GM12878 (cell line): ENCODE results near the gene ITLN1. TPM values are rescaled to one million over a fixed set of nuclear protein-coding genes. Genes with fewer than 3 reads are reported as not detected.
"Not testable (repeated sequence)": the region's sequence is repeated elsewhere in the genome, so short reads cannot be mapped to it uniquely, and the experiment has no call there.

Experiments
- ATAC-seq: fragments of 200-7000 bp; cut with Tn5 transposase; 3 replicates; pipeline ENCODE4 v1.9.1; 2020; ENCODE audit warnings: mild to moderate bottlenecking, moderate library complexity
- BruUV-seq: library from RNA; stranded (reverse); fragments of 400-500 nt; replicated peaks from 2 replicates; lab custom pipeline; 2021; lab: Mats Ljungman, UMichigan
- CTCF ChIA-PET: fragments of 300-600 bp; sonication (Branson Sonifier 250); formaldehyde crosslinking; extraction: SDS; loops from one replicate; lab custom pipeline; 2021; ENCODE audit warnings: inconsistent platforms; lab: Yijun Ruan, JAX
- POLR2A ChIA-PET: fragments of 350-600 bp; formaldehyde crosslinking; extraction: SDS; loops from one replicate; lab custom pipeline; 2021; ENCODE audit warnings: inconsistent platforms; lab: Charles Lee
- RAD21 ChIA-PET: fragments of 300-600 bp; sonication (Branson Sonifier 250); formaldehyde crosslinking; loops from one replicate; lab custom pipeline; 2023; ENCODE audit warnings: antibody characterized with exemption; ENCODE audit not compliant: unreplicated experiment; lab: Charles Lee
- SMC1A ChIA-PET: fragments of 300-600 bp; sonication (Branson Sonifier 250); formaldehyde crosslinking; loops from one replicate; lab custom pipeline; 2023; ENCODE audit not compliant: unreplicated experiment, uncharacterized antibody; lab: Charles Lee
- DNase-seq: peaks from one replicate; pipeline ENCODE4 v3.0.0-alpha.2; 2011; ENCODE audit warnings: low read depth, low spot score
- FAIRE-seq: peaks from 3 replicates; lab custom pipeline; 2011; peaks lifted over from hg19 to GRCh38; lab: Jason Lieb, UNC
- H2AFZ ChIP-seq: 2 replicates; pipeline ENCODE4 v1.6.0; 2011; ENCODE audit warnings: low read depth, low read length, control low read depth; ENCODE audit not compliant: control insufficient read depth
- H3K27ac ChIP-seq: 2 replicates; pipeline ENCODE4 v1.5.1; 2011; ENCODE audit warnings: control low read depth; ENCODE audit not compliant: control insufficient read depth, insufficient read depth
- H3K27me3 ChIP-seq, 2 experiments: replicated peaks in 1 of 2; 2 replicates each; pipeline versions ENCODE4 v1.6.0 to v1.6.1; 2011; ENCODE audit warnings: low read length in 1 of 2; ENCODE audit not compliant: control insufficient read depth in 2 of 2, insufficient read depth in 2 of 2
- H3K36me3 ChIP-seq, 2 experiments: 2 replicates each; pipeline ENCODE4 v1.5.1; 2011; ENCODE audit warnings: low read length in 1 of 2; ENCODE audit not compliant: control insufficient read depth in 2 of 2, insufficient read depth in 2 of 2
- H3K4me1 ChIP-seq: 2 replicates; pipeline ENCODE4 v1.6.1; 2011; ENCODE audit warnings: mild to moderate bottlenecking, low read length, moderate library complexity, mixed read lengths; ENCODE audit not compliant: control insufficient read depth, insufficient read depth
- H3K4me2 ChIP-seq: 2 replicates; pipeline ENCODE4 v1.6.0; 2011; ENCODE audit warnings: control low read depth; ENCODE audit not compliant: control insufficient read depth, insufficient read depth
- H3K4me3 ChIP-seq: fragments of 200-600 bp; sonication (generic); 2 replicates; pipeline ENCODE4 v1.5.1; 2016
- H3K79me2 ChIP-seq: 2 replicates; pipeline ENCODE4 v1.6.0; 2011; ENCODE audit warnings: low read length; ENCODE audit not compliant: control insufficient read depth, insufficient read depth
- H3K9ac ChIP-seq: 2 replicates; pipeline ENCODE4 v1.8.0; 2011; ENCODE audit warnings: low read length, control low read depth, mixed read lengths; ENCODE audit not compliant: control insufficient read depth, insufficient read depth
- H3K9me3 ChIP-seq: replicated peaks from 3 replicates; pipeline ENCODE4 v1.5.1; 2011; ENCODE audit warnings: mild to moderate bottlenecking, low read length; ENCODE audit not compliant: control insufficient read depth, insufficient read depth
- H4K20me1 ChIP-seq: 2 replicates; pipeline ENCODE4 v1.6.0; 2011; ENCODE audit not compliant: control insufficient read depth, insufficient read depth
- ASH2L ChIP-seq: fragments of 300-600, 200-600 bp; sonication (generic); IDR thresholded peaks from 2 replicates; pipeline ENCODE4 v1.6.1; 2017; ENCODE audit warnings: low read depth, mild to moderate bottlenecking, borderline replicate concordance
- BCL3 ChIP-seq: IDR thresholded peaks from 2 replicates; pipeline ENCODE4 v1.6.1; 2011; ENCODE audit warnings: borderline replicate concordance, low read depth, mild to moderate bottlenecking, moderate library complexity, low read length; ENCODE audit not compliant: insufficient read depth, poor library complexity, severe bottlenecking
- CHD1 ChIP-seq: IDR thresholded peaks from 2 replicates; pipeline ENCODE4 v1.6.1; 2012; ENCODE audit warnings: low read depth, low read length, improper control_type of control experiment
- GABPA ChIP-seq: IDR thresholded peaks from 2 replicates; pipeline ENCODE4 v1.6.1; 2014; ENCODE audit warnings: antibody characterized with exemption, low read depth, mild to moderate bottlenecking, inconsistent platforms
- JUNB ChIP-seq: IDR thresholded peaks from 2 replicates; pipeline ENCODE4 v1.6.1; 2016; ENCODE audit warnings: antibody characterized with exemption, mild to moderate bottlenecking
- MEF2B ChIP-seq: fragments of 450-650 bp; IDR thresholded peaks from 2 replicates; pipeline ENCODE4 v1.6.1; 2018; ENCODE audit warnings: mild to moderate bottlenecking, moderate library complexity; ENCODE audit not compliant: partially characterized antibody, poor library complexity, severe bottlenecking
- MXI1 ChIP-seq: fragments of 150-350 bp; IDR thresholded peaks from 2 replicates; pipeline ENCODE4 v1.6.1; 2011; ENCODE audit warnings: low read depth, mild to moderate bottlenecking, inconsistent platforms, low read length, improper control_type of control experiment
- RCOR1 ChIP-seq: conservative IDR thresholded peaks from 2 replicates; pipeline ENCODE4 v1.6.1; 2012; ENCODE audit warnings: low read depth, low read length, improper control_type of control experiment
- ZBED1 ChIP-seq: IDR thresholded peaks from 2 replicates; pipeline ENCODE4 v1.6.1; 2016; ENCODE audit warnings: borderline replicate concordance
- whole genome bisulfite sequencing: methylation state at CpG from one replicate; pipeline ENCODE4 v1.1.6; 2016; ENCODE audit warnings: low lambda C conversion rate; ENCODE audit not compliant: insufficient replicate concordance, insufficient coverage; ENCODE audit errors: missing lambda C conversion rate; 5-methylcytosine and 5-hydroxymethylcytosine counted together
- in situ Hi-C: fragments of 300-500 bp; cut with MboI; formaldehyde crosslinking; loops from 9 replicates; pipeline ENCODE4 v1.14.3; 2018; ENCODE audit warnings: mixed read lengths
- intact Hi-C: fragments of 100-400 bp; cut with micrococcal nuclease; formaldehyde crosslinking; loops from one replicate; pipeline ENCODE4 v1.14.2; 2022; ENCODE audit not compliant: unreplicated experiment
- polyA plus RNA-seq, 11 experiments: library from polyadenylated mRNA; depleted of rRNA in 4 of 11; unstranded in 6 of 11; stranded (reverse) in 5 of 11; fragments of >200 nt; fragmentation: Nextera tagmentation in 4 of 11; fragmentation: Illumina TruSeq in 1 of 11; extraction: Ambion mirVana in 4 of 11; extraction: Trizol in 1 of 11; gene quantifications; 1 replicate in 1 of 11; 2 replicates in 10 of 11; pipeline versions ENCODE4 v1.2.1 to v1.2.3, GENCODE V29; 2011 to 2016; ENCODE audit warnings: inconsistent platforms in 2 of 11, missing spikeins in 2 of 11, low read depth in 1 of 11
- total RNA-seq, 4 experiments: library from RNA; depleted of rRNA in 3 of 4; stranded (reverse); fragments of >200 nt in 3 of 4; fragmentation: Illumina TruSeq in 1 of 4; extraction: Trizol in 1 of 4; gene quantifications; 2 replicates each; pipeline versions ENCODE4 v1.2.1 to v1.2.3, GENCODE V29; 2013 to 2021
- TF ChIP-seq, protein P1 (sequence below): fragments of 150-350 bp; IDR thresholded peaks from 2 replicates; pipeline ENCODE4 v1.6.1; 2016; ENCODE audit warnings: low read depth, low read length

ITLN1 gene
- total and polyA plus RNA-seq, 10 of the 15 experiments (the other 5 are each of a cell fraction or from before 2014, with no cell fraction given): not detected

DNA sequence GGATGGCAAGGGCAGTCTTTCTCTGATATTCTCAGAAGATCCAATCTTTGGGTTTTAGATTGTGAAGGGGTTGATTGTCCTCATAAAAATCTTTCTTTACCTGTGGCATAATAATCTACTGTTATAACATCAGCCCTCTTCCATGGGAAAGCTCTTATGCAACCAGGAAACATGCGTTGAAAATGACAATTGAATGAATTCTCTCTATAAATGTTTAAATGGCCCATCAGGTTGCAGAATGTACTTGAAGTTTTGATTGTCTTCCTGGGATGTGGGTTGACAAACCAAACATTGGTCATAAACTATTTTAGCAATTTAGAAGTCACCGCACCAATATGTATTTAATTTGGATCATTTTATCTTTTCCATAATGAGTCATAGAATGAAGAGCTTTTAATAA lies 31.7 kb upstream of the ITLN1 start:
- RAD21 ChIA-PET: no interaction called here
- FAIRE-seq (no peak), DNase-seq (no peak), ATAC-seq (no peak)
- no peak overlapping the region for H3K4me2 ChIP-seq
- no peaks in the 10 kb centered on the region; the same call in 1 of the 3 replicates for H3K9me3 ChIP-seq
- no peaks in the 10 kb centered on the region for H4K20me1 ChIP-seq
- in situ Hi-C loops: no loop called here
- H3K4me1 ChIP-seq: no peaks in the 10 kb centered on the region
- no peaks in the 10 kb centered on the region for H3K79me2 ChIP-seq
- SMC1A ChIA-PET: interaction anchor here (1.0 to 1.3 kb wide), 2 partner anchors 12 to 52 kb away, joined by 3 to 4 read pairs; no protein-coding TSS in a partner anchor
- H2AFZ ChIP-seq: no peak overlapping the region
- TF ChIP-seq MEF2B (no peak), ASH2L (no peak), CHD1 (no peak), MXI1 (no peak), GABPA (no peak), ZBED1 (no peak), BCL3 (no peak), RCOR1 (no peak), JUNB (no peak)
- TF ChIP-seq, protein P1, sequence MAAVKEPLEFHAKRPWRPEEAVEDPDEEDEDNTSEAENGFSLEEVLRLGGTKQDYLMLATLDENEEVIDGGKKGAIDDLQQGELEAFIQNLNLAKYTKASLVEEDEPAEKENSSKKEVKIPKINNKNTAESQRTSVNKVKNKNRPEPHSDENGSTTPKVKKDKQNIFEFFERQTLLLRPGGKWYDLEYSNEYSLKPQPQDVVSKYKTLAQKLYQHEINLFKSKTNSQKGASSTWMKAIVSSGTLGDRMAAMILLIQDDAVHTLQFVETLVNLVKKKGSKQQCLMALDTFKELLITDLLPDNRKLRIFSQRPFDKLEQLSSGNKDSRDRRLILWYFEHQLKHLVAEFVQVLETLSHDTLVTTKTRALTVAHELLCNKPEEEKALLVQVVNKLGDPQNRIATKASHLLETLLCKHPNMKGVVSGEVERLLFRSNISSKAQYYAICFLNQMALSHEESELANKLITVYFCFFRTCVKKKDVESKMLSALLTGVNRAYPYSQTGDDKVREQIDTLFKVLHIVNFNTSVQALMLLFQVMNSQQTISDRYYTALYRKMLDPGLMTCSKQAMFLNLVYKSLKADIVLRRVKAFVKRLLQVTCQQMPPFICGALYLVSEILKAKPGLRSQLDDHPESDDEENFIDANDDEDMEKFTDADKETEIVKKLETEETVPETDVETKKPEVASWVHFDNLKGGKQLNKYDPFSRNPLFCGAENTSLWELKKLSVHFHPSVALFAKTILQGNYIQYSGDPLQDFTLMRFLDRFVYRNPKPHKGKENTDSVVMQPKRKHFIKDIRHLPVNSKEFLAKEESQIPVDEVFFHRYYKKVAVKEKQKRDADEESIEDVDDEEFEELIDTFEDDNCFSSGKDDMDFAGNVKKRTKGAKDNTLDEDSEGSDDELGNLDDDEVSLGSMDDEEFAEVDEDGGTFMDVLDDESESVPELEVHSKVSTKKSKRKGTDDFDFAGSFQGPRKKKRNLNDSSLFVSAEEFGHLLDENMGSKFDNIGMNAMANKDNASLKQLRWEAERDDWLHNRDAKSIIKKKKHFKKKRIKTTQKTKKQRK: no peak
- H3K36me3 ChIP-seq: no peaks in the 10 kb centered on the region
- no peaks in the 10 kb centered on the region for H3K27me3 ChIP-seq
- H3K4me3 ChIP-seq: no peak overlapping the region
- no TSS peak for BruUV-seq
- WGBS: 90% methylated on average over 2 of the region's 2 CpGs
- POLR2A ChIA-PET: interaction anchor here (0.6 kb wide), 1 partner anchor 10 kb away, joined by 3 read pairs; no protein-coding TSS in a partner anchor
- no peak overlapping the region for H3K27ac ChIP-seq
- intact Hi-C loops: no loop called here
- H3K9ac ChIP-seq: no peak overlapping the region
- CTCF ChIA-PET: interaction anchor here (0.8 kb wide), 1 partner anchor 80 kb away, joined by 3 read pairs; no protein-coding TSS in a partner anchor

- H3K9me3 ChIP-seq, H3K79me2 ChIP-seq, H3K4me2 ChIP-seq, H3K27ac ChIP-seq, H3K9ac ChIP-seq, H3K36me3 ChIP-seq, POLR2A ChIA-PET, H3K4me1 ChIP-seq, H3K27me3 ChIP-seq, in situ Hi-C loops, SMC1A ChIA-PET, DNase-seq, ATAC-seq, H2AFZ ChIP-seq, FAIRE-seq, BruUV-seq, H4K20me1 ChIP-seq, RAD21 ChIA-PET, intact Hi-C loops, H3K4me3 ChIP-seq: not testable (repeated sequence)
- WGBS: 27% methylated on average over 6 of the region's 6 CpGs
- CTCF ChIA-PET: interaction anchor here (1.3 kb wide), 1 partner anchor 76 kb away, joined by 3 read pairs; no protein-coding TSS in a partner anchor
Observed at GRCh38 chr1:160913229-160913628, 28.2 kb upstream of the ITLN1 start.
